Body of pancreas (tissue), 4 donors: ENCODE measurements around the gene ANO3. TPM values are rescaled to one million over a fixed set of nuclear protein-coding genes. Genes with fewer than 3 reads are reported as not detected.

ENCODE experiments used
- ATAC-seq: fragments of 150-250 bp; one replicate; pipeline ENCODE4 v1.9.1; 2016
- DNase-seq, 4 donors: peaks; one replicate each; pipeline ENCODE4 v3.0.0-alpha.2; 2019
- H3K27ac ChIP-seq, 4 donors: fragments of 200-600 bp; sonication (generic); 1 replicate in 3 of 4; 2 replicates in 1 of 4; pipeline versions ENCODE4 v1.5.1 to v1.6.1; 2016 to 2019; ENCODE audit warnings: mild to moderate bottlenecking in 1 of 4, mixed read lengths in 1 of 4, moderate library complexity in 1 of 4
- H3K27me3 ChIP-seq, 2 donors: fragments of 200-600 bp; sonication (generic); one replicate each; pipeline ENCODE4 v1.6.0; 2016; ENCODE audit warnings: mild to moderate bottlenecking in 1 of 2
- H3K36me3 ChIP-seq, 2 donors: fragments of 200-600 bp; sonication (generic); replicated peaks in 1 of 2; 2 replicates each; pipeline ENCODE4 v1.5.1; 2016; ENCODE audit warnings: low read depth in 2 of 2; ENCODE audit not compliant: insufficient read depth in 1 of 2
- H3K4me1 ChIP-seq: fragments of 200-600 bp; sonication (generic); one replicate; pipeline ENCODE4 v1.6.0; 2016
- H3K4me3 ChIP-seq, 2 donors: fragments of 200-600 bp; sonication (generic); 1 replicate in 1 of 2; 2 replicates in 1 of 2; pipeline ENCODE4 v1.5.1; 2016 to 2019
- H3K9me3 ChIP-seq, 3 donors: fragments of 200-600 bp; sonication (generic); 1 replicate in 2 of 3; 2 replicates in 1 of 3; pipeline ENCODE4 v1.5.1; 2016
- POLR2A ChIP-seq, 3 donors: fragments of 450-650 bp; IDR thresholded peaks; one replicate each; pipeline ENCODE4 v1.6.1; 2016; ENCODE audit warnings: antibody characterized with exemption in 3 of 3, mild to moderate bottlenecking in 2 of 3
- WGBS, 2 donors: methylation state at CpG; one replicate each; pipeline ENCODE4 v1.1.5; 2017; 5-methylcytosine and 5-hydroxymethylcytosine counted together
- intact Hi-C: fragments of 100-400 bp; cut with DNase I; formaldehyde crosslinking; loops from one replicate; pipeline ENCODE4 v1.15.1; 2023
- total RNA-seq, 2 donors: library from RNA; depleted of rRNA; stranded (reverse); fragments of >200 nt; gene quantifications; one replicate each; pipeline ENCODE4 v1.1.0, GENCODE V29; 2016
- TF ChIP-seq, protein P1 (sequence below), 7 experiments: fragments of 450-650 bp in 4 of 7; fragments of 200-600 bp in 3 of 7; sonication (generic) in 3 of 7; IDR thresholded peaks; one replicate each; pipeline ENCODE4 v1.5.1; 2016 to 2019; ENCODE audit warnings: antibody characterized with exemption in 7 of 7

Gene ANO3
- total RNA-seq, 2 donors from 2014 or later = 0.52 to 5.3 TPM

DNA sequence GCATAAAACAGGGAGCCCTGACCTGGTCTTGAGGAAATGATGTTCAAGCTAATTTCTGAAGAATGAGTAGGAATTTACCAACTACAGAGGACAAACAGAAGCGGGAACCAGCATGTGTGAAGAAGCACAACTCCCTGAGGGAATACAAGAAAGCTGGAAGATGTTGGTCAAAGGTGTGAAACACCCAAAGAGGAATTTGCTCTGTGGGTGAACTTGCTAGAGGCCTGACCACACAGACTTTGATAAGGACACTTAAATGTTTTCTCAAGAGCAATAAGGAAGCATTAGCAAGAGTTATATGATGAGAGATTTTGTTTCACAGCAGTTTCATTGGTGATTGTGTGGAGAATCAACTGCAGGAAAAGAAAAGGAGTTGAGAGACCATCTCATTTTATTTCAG lies 372.3 kb downstream of the ANO3 start:
- no peaks in the 10 kb centered on the region for H3K36me3 ChIP-seq
- H3K4me1 ChIP-seq = no peaks in the 10 kb centered on the region
- no peak overlapping the region for H3K4me3 ChIP-seq
- no peaks in the 10 kb centered on the region for H3K27me3 ChIP-seq
- no peak overlapping the region for H3K27ac ChIP-seq
- no peaks in the 10 kb centered on the region for H3K9me3 ChIP-seq
- intact Hi-C loops = no loop called here
- ATAC-seq (no peak), DNase-seq (no peak)
- no peak for TF ChIP-seq POLR2A (IDR thresholded peaks at IDR 0.05)
- TF ChIP-seq, protein P1, sequence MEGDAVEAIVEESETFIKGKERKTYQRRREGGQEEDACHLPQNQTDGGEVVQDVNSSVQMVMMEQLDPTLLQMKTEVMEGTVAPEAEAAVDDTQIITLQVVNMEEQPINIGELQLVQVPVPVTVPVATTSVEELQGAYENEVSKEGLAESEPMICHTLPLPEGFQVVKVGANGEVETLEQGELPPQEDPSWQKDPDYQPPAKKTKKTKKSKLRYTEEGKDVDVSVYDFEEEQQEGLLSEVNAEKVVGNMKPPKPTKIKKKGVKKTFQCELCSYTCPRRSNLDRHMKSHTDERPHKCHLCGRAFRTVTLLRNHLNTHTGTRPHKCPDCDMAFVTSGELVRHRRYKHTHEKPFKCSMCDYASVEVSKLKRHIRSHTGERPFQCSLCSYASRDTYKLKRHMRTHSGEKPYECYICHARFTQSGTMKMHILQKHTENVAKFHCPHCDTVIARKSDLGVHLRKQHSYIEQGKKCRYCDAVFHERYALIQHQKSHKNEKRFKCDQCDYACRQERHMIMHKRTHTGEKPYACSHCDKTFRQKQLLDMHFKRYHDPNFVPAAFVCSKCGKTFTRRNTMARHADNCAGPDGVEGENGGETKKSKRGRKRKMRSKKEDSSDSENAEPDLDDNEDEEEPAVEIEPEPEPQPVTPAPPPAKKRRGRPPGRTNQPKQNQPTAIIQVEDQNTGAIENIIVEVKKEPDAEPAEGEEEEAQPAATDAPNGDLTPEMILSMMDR (IDR thresholded peaks at IDR 0.05) = no peak
- 67 to 72% methylated on average over 1 of the region's 1 CpG for WGBS, 2 donors

DNA sequence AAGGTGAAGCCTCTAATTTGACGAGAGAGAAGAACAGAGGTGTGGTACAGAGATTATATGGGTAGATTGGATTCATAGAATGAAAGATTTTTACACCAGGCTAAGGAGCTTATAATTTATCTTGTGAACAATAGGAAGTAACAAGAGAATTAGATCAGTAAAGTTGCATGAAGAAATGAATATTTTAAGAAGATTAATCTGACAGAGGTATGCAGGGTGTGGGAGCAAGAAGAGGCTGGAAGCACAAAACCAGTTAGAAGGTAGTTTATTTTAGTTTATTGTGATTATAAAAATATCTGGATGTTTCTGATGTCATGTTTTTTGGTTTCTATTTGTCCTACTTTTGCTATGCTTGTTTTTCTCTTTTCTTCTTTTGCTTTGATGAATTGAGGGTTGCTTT lies 374.3 kb downstream of the ANO3 start:
- H3K4me1 ChIP-seq = no peaks in the 10 kb centered on the region
- no peak for ATAC-seq
- WGBS, 2 donors = 54 to 57% methylated on average over 1 of the region's 1 CpG
- no peak overlapping the region for H3K4me3 ChIP-seq
- no peaks in the 10 kb centered on the region for H3K27me3 ChIP-seq
- no peak overlapping the region for H3K27ac ChIP-seq
- no peaks in the 10 kb centered on the region for H3K36me3 ChIP-seq
- no peaks in the 10 kb centered on the region for H3K9me3 ChIP-seq
- TF ChIP-seq, protein P1 (IDR thresholded peaks at IDR 0.05) = no peak
- no peak for TF ChIP-seq POLR2A (IDR thresholded peaks at IDR 0.05)
- intact Hi-C loops = no loop called here
- no peak for DNase-seq

DNA sequence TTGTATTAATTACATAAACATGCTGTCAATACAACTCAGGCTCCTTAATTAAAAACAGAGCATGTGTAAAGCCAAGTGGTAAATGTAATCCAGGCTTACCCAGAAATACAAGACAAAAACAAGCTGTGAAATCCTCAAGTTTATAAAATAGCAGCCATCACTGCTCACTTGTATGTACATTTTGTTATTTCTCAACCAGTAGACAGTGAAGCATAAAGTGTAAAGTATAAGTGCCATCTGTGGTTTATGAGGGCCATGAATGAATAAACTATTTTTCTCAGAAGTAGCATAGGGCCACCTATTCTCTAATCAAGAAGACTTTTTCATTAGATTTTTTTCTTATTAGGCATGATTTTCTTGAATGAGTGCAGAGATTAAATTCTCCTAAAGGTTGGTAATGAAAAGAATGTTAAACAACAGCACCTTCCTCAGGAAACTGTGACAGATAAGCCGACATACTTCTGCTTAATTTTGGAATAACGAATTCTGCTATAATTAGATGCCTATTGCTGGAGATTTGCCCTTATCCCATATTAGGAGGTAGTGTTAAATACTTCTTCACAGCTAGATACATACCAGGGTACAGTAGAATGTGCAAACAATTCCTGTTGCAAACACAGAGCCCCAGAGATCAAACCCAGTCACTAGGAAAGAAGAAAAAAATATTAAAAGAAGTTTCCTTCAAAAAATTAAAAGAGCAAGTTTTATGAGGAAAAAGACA lies 377.0 kb downstream of the ANO3 start:
- no peaks in the 10 kb centered on the region for H3K27me3 ChIP-seq
- ATAC-seq = no peak
- TF ChIP-seq, protein P1 (IDR thresholded peaks at IDR 0.05) = no peak
- TF ChIP-seq POLR2A (IDR thresholded peaks at IDR 0.05) = no peak
- H3K4me3 ChIP-seq = no peak overlapping the region
- no peaks in the 10 kb centered on the region for H3K36me3 ChIP-seq
- H3K4me1 ChIP-seq = no peaks in the 10 kb centered on the region
- DNase-seq = no peak
- H3K9me3 ChIP-seq = no peaks in the 10 kb centered on the region
- H3K27ac ChIP-seq = no peak overlapping the region
- intact Hi-C loops = no loop called here
- WGBS, 2 donors = 41 to 64% methylated on average over 2 of the region's 2 CpGs

DNA sequence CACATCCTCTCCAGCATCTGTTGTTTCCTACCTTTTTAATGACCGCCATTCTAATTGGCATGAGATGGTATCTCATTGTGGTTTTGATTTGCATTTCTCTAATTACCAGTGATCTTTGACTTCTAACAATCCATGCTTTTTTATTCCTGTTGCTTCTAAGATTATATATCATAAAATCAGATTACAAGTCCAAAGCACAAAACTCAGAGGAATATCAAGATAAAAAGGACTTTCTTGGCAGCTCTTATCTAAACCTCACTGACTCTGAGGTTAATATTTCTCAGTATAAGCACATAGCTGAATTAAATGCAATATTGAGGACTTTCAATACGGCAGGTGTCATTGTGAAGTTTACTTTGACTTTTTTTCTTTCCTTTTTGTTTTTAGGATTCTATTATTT lies 378.6 kb downstream of the ANO3 start:
- no peaks in the 10 kb centered on the region for H3K9me3 ChIP-seq
- H3K4me1 ChIP-seq = no peaks in the 10 kb centered on the region
- no peak for ATAC-seq
- no peak overlapping the region for H3K27ac ChIP-seq
- no peak for TF ChIP-seq POLR2A (IDR thresholded peaks at IDR 0.05)
- TF ChIP-seq, protein P1 (IDR thresholded peaks at IDR 0.05) = no peak
- intact Hi-C loops = no loop called here
- no peak for DNase-seq
- H3K36me3 ChIP-seq = no peaks in the 10 kb centered on the region
- no peaks in the 10 kb centered on the region for H3K27me3 ChIP-seq
- 76 to 86% methylated on average over 2 of the region's 2 CpGs for WGBS, 2 donors
- no peak overlapping the region for H3K4me3 ChIP-seq

DNA sequence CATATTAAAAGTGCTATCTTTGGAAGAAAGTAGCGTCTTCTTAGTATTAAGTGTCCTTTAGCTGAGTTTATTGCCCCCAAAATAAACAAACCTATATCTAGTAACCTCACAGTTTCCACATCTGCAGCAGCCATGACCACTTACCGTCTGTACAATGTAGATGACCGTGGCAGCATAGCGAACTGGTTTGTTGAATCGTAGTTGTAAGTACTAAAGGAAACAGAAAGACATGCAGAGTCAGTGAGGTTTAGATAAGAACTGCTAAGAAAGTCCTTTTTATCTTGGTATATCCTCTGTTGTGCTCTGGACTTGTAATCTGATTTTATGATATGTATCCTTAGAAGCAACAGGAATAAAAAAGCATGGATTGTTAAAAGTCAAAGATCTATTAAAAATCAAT lies 380.6 kb downstream of the ANO3 start:
- Histone ChIP-seq H3K36me3 (no peaks in the 10 kb centered on the region), H3K27me3 (no peaks in the 10 kb centered on the region), H3K9me3 (no peaks in the 10 kb centered on the region), H3K27ac (no peak overlapping the region), H3K4me1 (no peaks in the 10 kb centered on the region), H3K4me3 (no peak overlapping the region)
- 40 to 46% methylated on average over 5 of the region's 5 CpGs for WGBS, 2 donors
- TF ChIP-seq, protein P1 (IDR thresholded peaks at IDR 0.05) = no peak
- TF ChIP-seq POLR2A (IDR thresholded peaks at IDR 0.05) = no peak
- ATAC-seq (no peak), DNase-seq (no peak)
- intact Hi-C loops = no loop called here
